GM18517 (cell line): ENCODE results near the gene APOL3.
"Not testable (repeated sequence)": the region's sequence is repeated elsewhere in the genome, so short reads cannot be mapped to it uniquely, and the experiment has no call there.

ENCODE experiments used
- ATAC-seq: cut with Tn5 transposase; IDR thresholded peaks from one replicate; pipeline ENCODE4 v1.9.1; 2021; ENCODE audit warnings: mild to moderate bottlenecking, moderate library complexity; ENCODE audit not compliant: unreplicated experiment

The APOL3 gene

GRCh38 chr22:36193577-36193976 lies 33.0 kb upstream of the APOL3 start:
- no peak for ATAC-seq

GRCh38 chr22:36193171-36193570 lies 32.6 kb upstream of the APOL3 start:
- no peak for ATAC-seq

GRCh38 chr22:36192542-36192941 lies 32.0 kb upstream of the APOL3 start:
- no peak for ATAC-seq

GRCh38 chr22:36191106-36191836 lies 30.7 kb upstream of the APOL3 start:
- no peak for ATAC-seq

GRCh38 chr22:36187862-36188261 lies 27.3 kb upstream of the APOL3 start:
- ATAC-seq, result not testable (repeated sequence)

- no peak for ATAC-seq
Observed at GRCh38 chr22:36185828-36186624, 25.5 kb upstream of the APOL3 start.

GRCh38 chr22:36184433-36185025 lies 24.0 kb upstream of the APOL3 start:
- no peak for ATAC-seq

GRCh38 chr22:36183446-36183845 lies 22.9 kb upstream of the APOL3 start:
- no peak for ATAC-seq

- ATAC-seq, result no peak
Observed at GRCh38 chr22:36182857-36183256, 22.3 kb upstream of the APOL3 start.

- ATAC-seq, result no peak
Observed at GRCh38 chr22:36182056-36182455, 21.5 kb upstream of the APOL3 start.

GRCh38 chr22:36180928-36181327 lies 20.4 kb upstream of the APOL3 start:
- no peak for ATAC-seq

GRCh38 chr22:36180038-36180880 lies 19.7 kb upstream of the APOL3 start:
- ATAC-seq, result no peak

- no peak for ATAC-seq
Observed at GRCh38 chr22:36177160-36177559, 16.6 kb upstream of the APOL3 start.

- no peak for ATAC-seq
Observed at GRCh38 chr22:36175892-36176291, 15.3 kb upstream of the APOL3 start.

- no peak for ATAC-seq
Observed at GRCh38 chr22:36171941-36172340, 11.4 kb upstream of the APOL3 start.

- no peak for ATAC-seq
Observed at GRCh38 chr22:36166518-36167220, 6.1 kb upstream of the APOL3 start.

- ATAC-seq, result no peak
Observed at GRCh38 chr22:36166086-36166485, 5.5 kb upstream of the APOL3 start.

- no peak for ATAC-seq
Observed at GRCh38 chr22:36165141-36165540, 4.6 kb upstream of the APOL3 start.

GRCh38 chr22:36164621-36165020 lies 4.1 kb upstream of the APOL3 start:
- ATAC-seq, result no peak

GRCh38 chr22:36163497-36163896 lies 2.9 kb upstream of the APOL3 start:
- no peak for ATAC-seq
